K562 (cell line): ENCODE results near the gene SPHK2. TPM values are rescaled to one million over a fixed set of nuclear protein-coding genes. Genes with fewer than 3 reads are reported as not detected.

Experiments used
- BRCA1 ChIP-seq, 2 experiments: fragments of 450-650 bp in 1 of 2; sonication (generic) in 1 of 2; formaldehyde crosslinking in 1 of 2; IDR thresholded peaks; 2 replicates each; pipeline versions ENCODE4 v1.5.0 to v1.6.1; 2017 to 2020; ENCODE audit warnings: mild to moderate bottlenecking in 1 of 2, missing genetic modification reagents in 1 of 2
- CLOCK ChIP-seq: fragments of 250-450 bp; sonication (Bioruptor Pico); IDR thresholded peaks from 2 replicates; pipeline ENCODE4 v1.4.0; 2020; ENCODE audit warnings: mild to moderate bottlenecking, moderate library complexity, borderline replicate concordance
- CREB1 ChIP-seq, 2 experiments: sonication (generic) in 1 of 2; formaldehyde crosslinking in 1 of 2; IDR thresholded peaks; 2 replicates each; pipeline versions ENCODE4 v1.6.1 to v1.8.0; 2012 to 2022; ENCODE audit warnings: inconsistent platforms in 1 of 2, mild to moderate bottlenecking in 1 of 2, missing genetic modification reagents in 1 of 2, moderate library complexity in 1 of 2
- DLX4 ChIP-seq: fragments of 250-450 bp; sonication (Bioruptor Pico); IDR thresholded peaks from 2 replicates; pipeline ENCODE4 v1.6.1; 2021; ENCODE audit warnings: mild to moderate bottlenecking
- PBX2 ChIP-seq, 2 experiments: IDR thresholded peaks in 1 of 2; conservative IDR thresholded peaks in 1 of 2; 2 replicates each; pipeline ENCODE4 v1.6.1; 2016; ENCODE audit warnings: low read depth in 2 of 2, mild to moderate bottlenecking in 1 of 2, missing compliant biosample characterization in 1 of 2, missing genetic modification characterization in 1 of 2, moderate library complexity in 1 of 2
- RCOR1 ChIP-seq, 2 experiments: IDR thresholded peaks; 2 replicates each; pipeline ENCODE4 v1.6.1; 2012; ENCODE audit warnings: low read depth in 2 of 2, low read length in 2 of 2, borderline replicate concordance in 1 of 2, improper control_type of control experiment in 1 of 2
- SMC3 ChIP-seq: conservative IDR thresholded peaks from 2 replicates; pipeline ENCODE4 v1.6.1; 2011; ENCODE audit warnings: low read depth, low read length, improper control_type of control experiment; ENCODE audit not compliant: insufficient read depth
- STAG1 ChIP-seq: sonication (generic); formaldehyde crosslinking; IDR thresholded peaks from 2 replicates; pipeline ENCODE4 v1.5.0; 2020; ENCODE audit warnings: missing genetic modification reagents, borderline replicate concordance
- ZNF431 ChIP-seq: sonication (generic); formaldehyde crosslinking; IDR thresholded peaks from 2 replicates; pipeline ENCODE4 v1.8.0; 2022; ENCODE audit warnings: mild to moderate bottlenecking, missing genetic modification reagents
- ZNF609 ChIP-seq: sonication (generic); formaldehyde crosslinking; IDR thresholded peaks from 2 replicates; pipeline ENCODE4 v1.8.1; 2023; ENCODE audit warnings: missing genetic modification reagents, mild to moderate bottlenecking, borderline replicate concordance
- ZNF76 ChIP-seq: fragments of 250-450 bp; sonication (Bioruptor Pico); IDR thresholded peaks from 2 replicates; pipeline ENCODE4 v1.4.0; 2020; ENCODE audit warnings: mild to moderate bottlenecking, moderate library complexity, borderline replicate concordance
- polyA plus RNA-seq, 8 experiments: library from polyadenylated mRNA; depleted of rRNA in 4 of 8; stranded (reverse) in 5 of 8; unstranded in 3 of 8; fragments of >200 nt; fragmentation: Nextera tagmentation in 2 of 8; fragmentation: Illumina TruSeq in 1 of 8; extraction: Ambion mirVana in 2 of 8; extraction: Trizol in 1 of 8; gene quantifications; 2 replicates each; pipeline versions ENCODE4 v1.2.1 to v1.2.3, GENCODE V29; 2011 to 2014; ENCODE audit warnings: inconsistent platforms in 1 of 8, missing spikeins in 1 of 8
- total RNA-seq, 7 experiments: library from RNA; depleted of rRNA in 6 of 7; stranded (reverse); fragments of >200 nt in 6 of 7; fragmentation: Illumina TruSeq in 2 of 7; extraction: Trizol in 2 of 7; gene quantifications; 2 replicates each; pipeline versions ENCODE4 v1.2.1 to v1.2.3, GENCODE V29; 2011 to 2021; ENCODE audit warnings: low replicate concordance in 1 of 7
- TF ChIP-seq, protein P1 (sequence below): fragments of 450-650 bp; IDR thresholded peaks from 2 replicates; pipeline ENCODE4 v1.6.1; 2016

The SPHK2 gene
- total and polyA plus RNA-seq, 9 of the 15 experiments (the other 6 are each of a cell fraction or from before 2014, with no cell fraction given): 0.10 to 15.2 (median 2.9) TPM

DNA sequence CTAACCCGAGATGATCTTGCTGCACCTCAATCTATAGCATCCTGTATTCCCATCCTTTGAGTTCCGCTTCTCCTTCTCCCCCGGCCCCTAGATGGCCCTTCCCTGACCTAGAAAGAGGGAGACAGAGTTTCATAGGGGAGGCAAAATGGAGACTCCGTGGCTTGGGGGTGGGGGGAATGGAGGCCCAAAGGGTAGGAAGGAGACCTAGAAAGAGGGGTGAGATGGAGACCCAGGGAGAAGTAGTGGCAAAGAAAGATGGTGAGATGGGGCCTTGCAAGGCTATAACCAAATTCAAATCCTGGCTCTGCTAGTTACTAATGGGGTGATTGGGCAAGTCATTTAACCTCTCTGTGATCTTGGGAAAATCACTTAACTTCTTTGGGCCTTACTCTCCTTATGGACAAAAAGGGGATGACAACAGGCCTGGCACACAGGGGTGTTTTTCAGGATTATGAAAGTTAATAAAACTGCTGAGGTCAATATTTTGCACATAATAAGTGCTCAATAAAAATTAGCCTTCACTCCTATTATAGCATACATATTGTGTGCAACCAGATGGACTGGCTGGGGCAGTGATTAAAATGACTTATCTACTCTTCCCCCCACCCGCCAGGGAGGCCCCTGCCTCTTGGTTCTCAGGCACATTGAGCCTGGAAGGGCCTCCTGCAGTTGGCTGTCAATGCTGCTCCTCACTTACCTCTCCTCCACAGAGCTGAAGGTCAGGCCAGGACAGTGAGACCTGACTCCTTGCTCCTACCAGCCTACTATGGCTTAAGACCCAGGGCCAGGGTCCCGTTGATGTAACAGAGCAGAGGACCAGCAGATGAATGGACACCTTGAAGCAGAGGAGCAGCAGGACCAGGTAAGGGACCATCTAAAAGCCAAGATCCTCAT lies 633 bp downstream of the SPHK2 start (continued):
- TF ChIP-seq ZNF609: no peak; the same call in 1 of the 2 replicates
- TF ChIP-seq, protein P1, sequence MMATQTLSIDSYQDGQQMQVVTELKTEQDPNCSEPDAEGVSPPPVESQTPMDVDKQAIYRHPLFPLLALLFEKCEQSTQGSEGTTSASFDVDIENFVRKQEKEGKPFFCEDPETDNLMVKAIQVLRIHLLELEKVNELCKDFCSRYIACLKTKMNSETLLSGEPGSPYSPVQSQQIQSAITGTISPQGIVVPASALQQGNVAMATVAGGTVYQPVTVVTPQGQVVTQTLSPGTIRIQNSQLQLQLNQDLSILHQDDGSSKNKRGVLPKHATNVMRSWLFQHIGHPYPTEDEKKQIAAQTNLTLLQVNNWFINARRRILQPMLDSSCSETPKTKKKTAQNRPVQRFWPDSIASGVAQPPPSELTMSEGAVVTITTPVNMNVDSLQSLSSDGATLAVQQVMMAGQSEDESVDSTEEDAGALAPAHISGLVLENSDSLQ: no peak; the same call in 1 of the 2 replicates
- TF ChIP-seq CLOCK (CRISPR knock-in tag): no peak
- TF ChIP-seq ZNF431 (CRISPR knock-in tag): no peak
- no peak for TF ChIP-seq DLX4 (CRISPR knock-in tag)
- 0 out of 2 replicates have a peak, but pooled peaks have one; percentile 20 for TF ChIP-seq ZNF76 (CRISPR knock-in tag)
- TF ChIP-seq STAG1 (CRISPR knock-in tag): no peak
- TF ChIP-seq SMC3: no peak
- no peak for TF ChIP-seq CREB1 (IDR thresholded peaks at IDR 0.05)
- no peak for TF ChIP-seq CREB1 (CRISPR knock-in tag; IDR thresholded peaks at IDR 0.05)
- TF ChIP-seq RCOR1 (IDR thresholded peaks at IDR 0.05; ENCODE audit: borderline replicate concordance in 1 of 2, low read depth in 2 of 2, low read length in 2 of 2): no peak; a peak in 1 of 4 replicates
- no peak for TF ChIP-seq BRCA1 (IDR thresholded peaks at IDR 0.05)
- TF ChIP-seq BRCA1 (CRISPR knock-in tag; IDR thresholded peaks at IDR 0.05): no peak
- TF ChIP-seq PBX2 (CRISPR knock-in tag; IDR thresholded peaks at IDR 0.05; ENCODE audit: low read depth): no peak
- TF ChIP-seq PBX2 (tag; conservative IDR thresholded peaks at IDR 0.05; ENCODE audit: low read depth): no peak
